GM12875 (cell line): ENCODE results near the gene TKTL2.
A peak's percentile ranks its signal among the peaks of the same experiment; 100 is the strongest.

ENCODE experiments used
- H3K4me3 ChIP-seq: one replicate; pipeline ENCODE4 v1.5.1; 2011; ENCODE audit warnings: low read depth, low read length, control low read depth
- TF ChIP-seq, protein P1 (sequence below): IDR thresholded peaks from 2 replicates; pipeline ENCODE4 v1.5.1; 2011; ENCODE audit warnings: low read depth, mild to moderate bottlenecking, control low read depth, inconsistent platforms, low read length, moderate library complexity, borderline replicate concordance; ENCODE audit not compliant: insufficient read depth

The TKTL2 gene

GRCh38 chr4:163493643-163494359, 20.2 kb upstream of the TKTL2 start:
- H3K4me3 ChIP-seq: peak overlapping the region; percentile 71
- TF ChIP-seq, protein P1, sequence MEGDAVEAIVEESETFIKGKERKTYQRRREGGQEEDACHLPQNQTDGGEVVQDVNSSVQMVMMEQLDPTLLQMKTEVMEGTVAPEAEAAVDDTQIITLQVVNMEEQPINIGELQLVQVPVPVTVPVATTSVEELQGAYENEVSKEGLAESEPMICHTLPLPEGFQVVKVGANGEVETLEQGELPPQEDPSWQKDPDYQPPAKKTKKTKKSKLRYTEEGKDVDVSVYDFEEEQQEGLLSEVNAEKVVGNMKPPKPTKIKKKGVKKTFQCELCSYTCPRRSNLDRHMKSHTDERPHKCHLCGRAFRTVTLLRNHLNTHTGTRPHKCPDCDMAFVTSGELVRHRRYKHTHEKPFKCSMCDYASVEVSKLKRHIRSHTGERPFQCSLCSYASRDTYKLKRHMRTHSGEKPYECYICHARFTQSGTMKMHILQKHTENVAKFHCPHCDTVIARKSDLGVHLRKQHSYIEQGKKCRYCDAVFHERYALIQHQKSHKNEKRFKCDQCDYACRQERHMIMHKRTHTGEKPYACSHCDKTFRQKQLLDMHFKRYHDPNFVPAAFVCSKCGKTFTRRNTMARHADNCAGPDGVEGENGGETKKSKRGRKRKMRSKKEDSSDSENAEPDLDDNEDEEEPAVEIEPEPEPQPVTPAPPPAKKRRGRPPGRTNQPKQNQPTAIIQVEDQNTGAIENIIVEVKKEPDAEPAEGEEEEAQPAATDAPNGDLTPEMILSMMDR: no peak

GRCh38 chr4:163492951-163493504, 19.5 kb upstream of the TKTL2 start:
- TF ChIP-seq, protein P1: no peak
- H3K4me3 ChIP-seq: no peak overlapping the region

- TF ChIP-seq, protein P1: no peak
Observed at GRCh38 chr4:163489929-163490328, 16.4 kb upstream of the TKTL2 start.

GRCh38 chr4:163486321-163486720, 12.8 kb upstream of the TKTL2 start:
- no peak overlapping the region for H3K4me3 ChIP-seq
- TF ChIP-seq, protein P1: no peak

More at GRCh38 chr4:163489929-163490328, 16.4 kb upstream of the TKTL2 start:
- no peak overlapping the region for H3K4me3 ChIP-seq

- TF ChIP-seq, protein P1: no peak
Observed at GRCh38 chr4:163485589-163485988, 12.0 kb upstream of the TKTL2 start.

GRCh38 chr4:163484906-163485305, 11.4 kb upstream of the TKTL2 start:
- TF ChIP-seq, protein P1: peak; percentile 49; the same call in 1 of the 2 replicates
- no peak overlapping the region for H3K4me3 ChIP-seq

More at GRCh38 chr4:163485589-163485988, 12.0 kb upstream of the TKTL2 start:
- no peak overlapping the region for H3K4me3 ChIP-seq

DNA sequence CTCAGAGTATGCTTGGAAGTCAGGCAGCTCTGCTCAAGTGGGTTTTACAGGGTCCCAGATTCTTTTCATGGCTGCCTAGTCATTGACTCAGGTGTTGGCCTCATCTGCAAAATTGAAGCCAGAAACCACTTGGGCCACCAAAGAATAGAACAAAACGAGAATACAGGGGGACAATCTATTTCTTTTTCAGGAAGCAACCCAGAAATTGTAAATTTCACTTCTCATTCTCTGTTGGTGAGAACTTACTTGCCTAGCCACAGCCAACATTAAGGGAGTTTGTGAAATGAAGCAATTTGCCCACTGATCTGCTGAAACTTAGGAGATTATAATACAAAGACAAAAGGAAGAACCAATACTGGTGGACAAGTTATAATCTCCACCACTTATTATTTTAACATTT, 8.6 kb upstream of the TKTL2 start:
- H3K4me3 ChIP-seq: no peak overlapping the region
- TF ChIP-seq, protein P1: no peak
